Adrenal gland (tissue), 12 donors: ENCODE results near the gene FARP2. TPM values are rescaled to one million over a fixed set of nuclear protein-coding genes. Genes with fewer than 3 reads are reported as not detected.
A peak's percentile ranks its signal among the peaks of the same experiment; 100 is the strongest.
"Not testable (repeated sequence)": the region's sequence is repeated elsewhere in the genome, so short reads cannot be mapped to it uniquely, and the experiment has no call there.

ENCODE experiments used
- DNase-seq, 7 donors: peaks; one replicate each; pipeline ENCODE4 v3.0.0-alpha.2; 2019 to 2020
- H3K27ac ChIP-seq, 5 donors: fragments of 200-600 bp; sonication (generic) in 4 of 5; 1 replicate in 3 of 5; 2 replicates in 2 of 5; pipeline versions ENCODE4 v1.5.1 to v1.8.0; 2016 to 2020; ENCODE audit warnings: mild to moderate bottlenecking in 1 of 5
- H3K27me3 ChIP-seq: fragments of 200-600 bp; 2 replicates; pipeline ENCODE4 v1.8.0; 2021
- H3K36me3 ChIP-seq, 2 donors: fragments of 200-600 bp; replicated peaks in 1 of 2; 1 replicate in 1 of 2; 2 replicates in 1 of 2; pipeline versions ENCODE4 v1.5.1 to v1.8.0; 2018 to 2022
- H3K4me1 ChIP-seq, 2 donors: fragments of 200-600 bp; replicated peaks in 1 of 2; 1 replicate in 1 of 2; 2 replicates in 1 of 2; pipeline versions ENCODE4 v1.5.1 to v1.8.0; 2018 to 2021
- H3K4me3 ChIP-seq, 4 donors: fragments of 200-600 bp; sonication (generic) in 3 of 4; one replicate each; pipeline ENCODE4 v1.5.1; 2016 to 2018
- H3K9me3 ChIP-seq, 3 donors: fragments of 200-600 bp; sonication (generic) in 1 of 3; replicated peaks in 1 of 3; 1 replicate in 2 of 3; 2 replicates in 1 of 3; pipeline versions ENCODE4 v1.5.1 to v1.8.0; 2016 to 2021
- POLR2A ChIP-seq, 2 donors: fragments of 450-650 bp; IDR thresholded peaks; one replicate each; pipeline ENCODE4 v1.6.1; 2017; ENCODE audit warnings: antibody characterized with exemption in 2 of 2, mild to moderate bottlenecking in 2 of 2, moderate library complexity in 1 of 2
- WGBS, 4 donors: extraction: QIAGEN DNeasy Blood & Tissue Kit in 2 of 4; methylation state at CpG; one replicate each; pipeline versions ENCODE4 v1.1.5 to v1.1.7; 2013 to 2017; 5-methylcytosine and 5-hydroxymethylcytosine counted together
- intact Hi-C, 2 donors: fragments of 100-400 bp; cut with DNase I; formaldehyde crosslinking; loops; one replicate each; pipeline versions ENCODE4 v1.14.1 to v1.15.0; 2022 to 2023
- polyA plus RNA-seq, 3 donors: library from polyadenylated mRNA; stranded (reverse); fragments of 200-250 nt in 2 of 3; fragments of 350-450 nt in 1 of 3; fragmentation: Illumina TruSeq in 1 of 3; extraction: RNeasy Lipid Tissue Mini Kit (QIAGEN cat#74804) in 1 of 3; gene quantifications; one replicate each; pipeline ENCODE4 v1.2.3, GENCODE V29; 2013 to 2014
- total RNA-seq, 9 donors: library from RNA; depleted of rRNA in 4 of 9; stranded (reverse); fragments of >200 nt in 4 of 9; fragments of 120-200 nt in 1 of 9; fragmentation: NEBNext Ultra II Directional in 1 of 9; extraction: Animal tissue kit (Norgen Biotek cat#: 25700) in 1 of 9; gene quantifications; one replicate each; pipeline versions ENCODE4 v1.1.0 to v1.2.4, GENCODE V29; 2013 to 2023
- TF ChIP-seq, protein P1 (sequence below), 6 experiments: fragments of 450-650 bp in 4 of 6; fragments of 200-600 bp in 2 of 6; sonication (generic) in 1 of 6; IDR thresholded peaks; 1 replicate in 5 of 6; 2 replicates in 1 of 6; pipeline versions ENCODE4 v1.5.1 to v1.8.0; 2016 to 2021; ENCODE audit warnings: antibody characterized with exemption in 6 of 6, mild to moderate bottlenecking in 2 of 6, moderate library complexity in 1 of 6
- donor health status: healthy with polysubstance abuse.
- donor health status: Bipolar disorder and iron deficiency.
- donor health status: DM: yes; HTN: yes; CAD: no.
- donor health status: DM: no; HTN: no; CAD: no.
- donor health status: DM: no; HTN: no; CAD: no.
- donor health status: DM: yes; HTN: yes; CAD: no.

FARP2 gene
- total and polyA plus RNA-seq, 12 donors = 17.3 to 66.8 (median 37.8) TPM

DNA sequence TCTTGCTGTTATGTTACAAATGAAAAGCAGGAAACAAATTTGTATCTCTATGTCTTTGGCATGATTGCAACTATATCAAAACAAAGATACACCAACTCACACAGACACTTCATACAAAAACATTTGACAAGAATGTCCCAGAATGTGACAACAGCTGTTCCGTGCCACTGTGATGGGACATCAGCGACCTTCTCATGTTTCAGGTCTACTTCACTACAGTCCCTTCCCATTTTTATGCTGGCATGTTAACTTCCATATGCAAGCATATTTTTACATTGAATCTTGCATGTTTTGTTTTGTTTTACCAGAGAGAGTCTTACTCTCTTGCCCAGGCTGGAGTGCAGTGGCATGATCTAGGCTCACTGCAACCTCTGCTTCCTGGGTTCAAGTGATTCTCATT is 81.1 kb downstream of the FARP2 start:
- DNase-seq = no peak
- no peak overlapping the region for H3K4me3 ChIP-seq
- WGBS, 4 donors = 97 to 100% (median 99%) methylated on average over 2 of the region's 2 CpGs
- H3K9me3 ChIP-seq = no peaks in the 10 kb centered on the region
- no peak overlapping the region for H3K27ac ChIP-seq
- intact Hi-C loops = no loop called here
- no peaks in the 10 kb centered on the region for H3K4me1 ChIP-seq
- peaks cover 0 to 50% of the 10 kb centered on the region in 2 donors for H3K36me3 ChIP-seq
- no peaks in the 10 kb centered on the region for H3K27me3 ChIP-seq
- no peak for TF ChIP-seq POLR2A (IDR thresholded peaks at IDR 0.05)
- TF ChIP-seq, protein P1, sequence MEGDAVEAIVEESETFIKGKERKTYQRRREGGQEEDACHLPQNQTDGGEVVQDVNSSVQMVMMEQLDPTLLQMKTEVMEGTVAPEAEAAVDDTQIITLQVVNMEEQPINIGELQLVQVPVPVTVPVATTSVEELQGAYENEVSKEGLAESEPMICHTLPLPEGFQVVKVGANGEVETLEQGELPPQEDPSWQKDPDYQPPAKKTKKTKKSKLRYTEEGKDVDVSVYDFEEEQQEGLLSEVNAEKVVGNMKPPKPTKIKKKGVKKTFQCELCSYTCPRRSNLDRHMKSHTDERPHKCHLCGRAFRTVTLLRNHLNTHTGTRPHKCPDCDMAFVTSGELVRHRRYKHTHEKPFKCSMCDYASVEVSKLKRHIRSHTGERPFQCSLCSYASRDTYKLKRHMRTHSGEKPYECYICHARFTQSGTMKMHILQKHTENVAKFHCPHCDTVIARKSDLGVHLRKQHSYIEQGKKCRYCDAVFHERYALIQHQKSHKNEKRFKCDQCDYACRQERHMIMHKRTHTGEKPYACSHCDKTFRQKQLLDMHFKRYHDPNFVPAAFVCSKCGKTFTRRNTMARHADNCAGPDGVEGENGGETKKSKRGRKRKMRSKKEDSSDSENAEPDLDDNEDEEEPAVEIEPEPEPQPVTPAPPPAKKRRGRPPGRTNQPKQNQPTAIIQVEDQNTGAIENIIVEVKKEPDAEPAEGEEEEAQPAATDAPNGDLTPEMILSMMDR (IDR thresholded peaks at IDR 0.05) = no peak

DNA sequence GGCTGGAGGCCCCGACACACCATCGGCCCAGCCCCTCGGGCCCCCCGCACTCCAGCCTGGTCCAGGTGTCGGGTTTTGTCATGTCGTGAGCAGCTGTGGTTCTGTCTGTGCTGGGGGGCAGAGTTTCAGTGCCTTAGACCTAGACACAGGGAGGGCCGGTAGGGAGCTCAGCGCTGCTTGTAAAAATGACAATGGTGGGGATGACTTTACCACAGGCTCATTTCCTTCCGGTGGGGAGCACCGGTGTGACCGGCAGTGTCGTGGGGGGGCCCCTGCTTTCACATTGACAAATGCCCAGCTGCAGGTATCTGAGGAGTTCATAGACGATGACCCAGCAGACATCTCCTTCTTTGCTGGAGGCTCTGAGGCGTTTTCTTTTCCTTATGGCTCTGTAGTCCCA is 85.4 kb downstream of the FARP2 start:
- intact Hi-C loops = no loop called here
- peaks cover 0 to 42% of the 10 kb centered on the region in 2 donors for H3K36me3 ChIP-seq
- H3K27ac ChIP-seq = no peak overlapping the region
- 88 to 92% (median 91%) methylated on average over 14 of the region's 14 CpGs for WGBS, 4 donors
- no peaks in the 10 kb centered on the region for H3K4me1 ChIP-seq
- DNase-seq = no peak
- H3K9me3 ChIP-seq = no peaks in the 10 kb centered on the region
- H3K27me3 ChIP-seq = no peaks in the 10 kb centered on the region
- H3K4me3 ChIP-seq = no peak overlapping the region
- TF ChIP-seq, protein P1 (IDR thresholded peaks at IDR 0.05) = no peak
- TF ChIP-seq POLR2A (IDR thresholded peaks at IDR 0.05) = no peak

DNA sequence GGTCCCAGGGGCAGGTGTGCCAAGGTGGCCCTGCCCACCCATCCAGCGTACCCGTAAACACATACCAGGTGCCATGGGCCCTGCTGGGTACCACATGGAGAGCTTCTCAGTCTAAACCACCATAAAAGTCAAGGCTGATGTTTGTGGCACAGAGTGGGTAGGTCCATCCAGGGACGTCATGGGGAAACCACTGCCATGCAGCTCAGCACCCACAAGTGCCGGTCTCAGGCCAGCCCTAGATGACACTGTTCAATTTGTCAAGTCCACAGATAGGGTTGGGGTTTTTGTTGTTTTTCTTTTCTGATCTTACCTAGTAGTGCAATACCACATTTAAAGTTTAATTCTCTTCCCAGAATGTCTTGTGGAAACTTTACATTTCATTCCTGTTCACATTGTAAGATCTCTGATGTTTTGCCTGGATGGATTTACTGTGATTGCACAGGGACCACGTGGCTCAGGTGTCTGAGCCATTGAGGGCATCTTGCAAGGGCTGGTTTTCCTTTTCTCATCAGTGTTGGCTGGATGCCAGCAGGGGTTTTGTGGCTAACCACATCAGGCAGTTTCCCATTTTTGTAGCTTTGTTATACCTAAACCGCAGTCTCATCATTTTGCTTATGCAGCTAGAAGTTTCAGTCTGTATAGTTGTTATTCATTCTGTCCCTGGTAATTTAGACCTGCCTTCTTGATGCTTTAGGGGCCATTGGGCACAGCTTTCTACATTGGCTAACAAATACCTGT is 87.6 kb downstream of the FARP2 start:
- Histone ChIP-seq H3K4me3 (no peak overlapping the region), H3K27me3 (no peaks in the 10 kb centered on the region), H3K4me1 (no peaks in the 10 kb centered on the region), H3K9me3 (no peaks in the 10 kb centered on the region), H3K27ac (no peak overlapping the region), H3K36me3 (peaks cover 0 to 38% of the 10 kb centered on the region in 2 donors)
- peak in 2 of 7 donors; percentile 15 to 37 for DNase-seq
- intact Hi-C loops = no loop called here
- TF ChIP-seq, protein P1 (IDR thresholded peaks at IDR 0.05) = no peak
- no peak for TF ChIP-seq POLR2A (IDR thresholded peaks at IDR 0.05)
- 80 to 89% (median 85%) methylated on average over 6 of the region's 6 CpGs for WGBS, 4 donors

DNA sequence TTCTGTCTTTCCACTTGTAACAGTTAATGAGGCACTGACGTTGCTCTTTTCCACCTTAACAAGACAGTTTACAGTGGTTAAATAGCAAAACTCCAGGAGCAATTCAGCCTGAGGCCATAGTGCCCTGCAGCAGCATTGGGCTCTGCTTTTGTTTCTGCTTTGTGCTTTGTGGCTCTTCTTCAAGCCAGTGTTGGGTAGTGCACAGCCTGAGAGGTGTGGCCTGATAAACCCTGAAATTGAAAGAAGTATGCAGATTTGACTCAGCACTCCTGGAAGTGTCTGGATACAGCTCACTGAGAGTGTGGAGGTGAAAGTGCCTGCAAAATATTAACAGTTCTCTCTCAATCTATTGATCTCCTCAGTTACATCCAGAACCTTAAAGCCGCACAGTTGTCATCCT is 89.3 kb downstream of the FARP2 start:
- H3K4me1 ChIP-seq = no peaks in the 10 kb centered on the region
- H3K9me3 ChIP-seq = no peaks in the 10 kb centered on the region
- no peaks in the 10 kb centered on the region for H3K27me3 ChIP-seq
- TF ChIP-seq POLR2A (IDR thresholded peaks at IDR 0.05) = no peak
- TF ChIP-seq, protein P1 (IDR thresholded peaks at IDR 0.05) = no peak
- peaks cover 0 to 30% of the 10 kb centered on the region in 2 donors for H3K36me3 ChIP-seq
- 69 to 93% (median 78%) methylated on average over 2 of the region's 2 CpGs for WGBS, 4 donors
- H3K4me3 ChIP-seq = no peak overlapping the region
- no peak for DNase-seq
- intact Hi-C loops = no loop called here
- no peak overlapping the region for H3K27ac ChIP-seq

DNA sequence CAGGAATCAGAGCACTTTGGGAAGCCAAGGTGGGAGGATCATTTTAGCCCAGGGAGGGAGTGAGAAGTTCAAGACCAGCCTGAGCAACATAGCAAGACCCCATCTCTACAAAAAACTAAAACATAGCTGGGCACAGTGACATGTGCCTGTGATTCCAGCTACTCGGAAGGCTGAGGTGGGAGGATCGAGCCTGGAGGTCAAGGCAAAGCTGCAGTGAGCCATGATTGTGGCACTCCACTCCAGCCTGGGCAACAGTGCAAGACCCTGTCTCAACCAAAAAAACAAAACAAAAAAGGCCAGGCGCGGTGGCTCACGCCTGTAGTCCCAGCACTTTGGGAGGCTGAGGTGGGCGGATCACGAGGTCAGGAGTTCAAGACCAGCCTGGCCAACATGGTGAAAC is 94.0 kb downstream of the FARP2 start:
- H3K9me3 ChIP-seq, H3K4me1 ChIP-seq, intact Hi-C loops, H3K27ac ChIP-seq, H3K27me3 ChIP-seq, DNase-seq, H3K4me3 ChIP-seq: not testable (repeated sequence)
- H3K36me3 ChIP-seq = peaks cover 0 to 11% of the 10 kb centered on the region in 2 donors
- WGBS, 4 donors = 82 to 100% (median 93%) methylated on average over 7 of the region's 7 CpGs
